GM12891 (cell line): ENCODE measurements around the gene KIF16B.

Source experiments
- POLR2A ChIP-seq: IDR thresholded peaks from 2 replicates; pipeline ENCODE4 v1.6.1; 2011; ENCODE audit warnings: low read depth, low read length, control low read depth
- SPI1 ChIP-seq: IDR thresholded peaks from 2 replicates; pipeline ENCODE4 v1.6.1; 2011; ENCODE audit warnings: low read depth, low read length, control low read depth

DNA sequence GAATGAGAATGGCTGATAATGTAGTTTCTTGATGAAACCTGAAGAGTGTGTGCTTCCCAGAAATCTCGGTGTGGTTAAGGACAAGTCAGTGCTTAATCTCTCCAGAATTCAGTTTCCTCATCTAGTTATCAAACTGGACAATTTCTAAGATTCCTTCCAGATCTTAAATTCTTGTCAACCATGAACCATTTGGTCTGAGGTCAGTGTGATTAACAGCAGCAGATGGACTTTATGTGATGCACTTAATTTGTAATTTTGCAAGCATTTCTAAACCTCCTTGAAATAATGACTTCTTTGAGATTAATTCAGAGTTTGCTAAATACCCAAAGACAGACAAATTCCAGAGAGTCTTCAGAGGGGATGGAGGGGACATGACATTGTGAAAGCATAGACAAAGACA, 160.3 kb downstream of the KIF16B start:
- TF ChIP-seq POLR2A: no peak
- no peak for TF ChIP-seq SPI1
